Neural cell (in vitro differentiated cells): ENCODE data around the gene GPBAR1. TPM values are rescaled to one million over a fixed set of nuclear protein-coding genes. Genes with fewer than 3 reads are reported as not detected.

Experiments
- H2AFZ ChIP-seq: fragments of 200-600, 300-800 bp; sonication (generic), shearing (Covaris generic); 2 replicates; pipeline ENCODE4 v1.6.0; 2014; ENCODE audit warnings: low read depth, mild to moderate bottlenecking, antibody characterized with exemption, low read length, moderate library complexity
- H3F3A ChIP-seq: fragments of 200-600 bp; shearing (Covaris generic); 2 replicates; pipeline ENCODE4 v1.6.1; 2016; ENCODE audit warnings: mild to moderate bottlenecking, moderate library complexity, mixed read lengths, antibody characterized with exemption, low read length; ENCODE audit not compliant: insufficient read depth, poor library complexity, severe bottlenecking
- H3K27ac ChIP-seq: fragments of 200-600, 300-800 bp; sonication (generic), shearing (Covaris generic); 2 replicates; pipeline ENCODE4 v1.5.1; 2014; ENCODE audit warnings: mild to moderate bottlenecking, low read length, moderate library complexity
- H3K27me3 ChIP-seq: fragments of 300-800, 200-600 bp; sonication (generic), shearing (Covaris generic); 2 replicates; pipeline ENCODE4 v1.6.0; 2014; ENCODE audit warnings: mild to moderate bottlenecking, low read depth, low read length, moderate library complexity; ENCODE audit not compliant: insufficient read depth
- H3K36me3 ChIP-seq: fragments of 300-800, 200-600 bp; sonication (generic), shearing (Covaris generic); 2 replicates; pipeline ENCODE4 v1.5.1; 2014; ENCODE audit warnings: mild to moderate bottlenecking, antibody characterized with exemption, low read length, moderate library complexity; ENCODE audit not compliant: insufficient read depth
- H3K4me2 ChIP-seq: fragments of 300-800, 200-600 bp; sonication (generic), shearing (Covaris generic); 2 replicates; pipeline ENCODE4 v1.6.0; 2014; ENCODE audit warnings: mild to moderate bottlenecking, low read length
- H3K4me3 ChIP-seq: fragments of 300-800, 200-600 bp; sonication (generic), shearing (Covaris generic); 2 replicates; pipeline ENCODE4 v1.5.1; 2014; ENCODE audit warnings: mild to moderate bottlenecking, low read length, moderate library complexity
- H3K79me2 ChIP-seq: fragments of 200-600 bp; shearing (Covaris generic); replicated peaks from 2 replicates; pipeline ENCODE4 v1.6.0; 2014; ENCODE audit warnings: mild to moderate bottlenecking, low read length, moderate library complexity; ENCODE audit not compliant: insufficient read depth
- H3K9ac ChIP-seq: fragments of 300-800, 200-600 bp; sonication (generic), shearing (Covaris generic); 2 replicates; pipeline ENCODE4 v1.6.1; 2016; ENCODE audit warnings: mild to moderate bottlenecking, low read length, mixed read lengths
- H3K9me2 ChIP-seq: fragments of 200-600 bp; shearing (Covaris generic); 2 replicates; pipeline ENCODE4 v1.6.1; 2016; ENCODE audit warnings: mild to moderate bottlenecking, low read length, mixed read lengths; ENCODE audit not compliant: insufficient read depth
- H3K9me3 ChIP-seq: fragments of 200-600, 300-800 bp; sonication (generic), shearing (Covaris generic); 2 replicates; pipeline ENCODE4 v1.6.1; 2016; ENCODE audit warnings: mild to moderate bottlenecking, mixed run types, low read length, moderate library complexity, mixed read lengths
- H4K20me1 ChIP-seq: fragments of 200-600 bp; shearing (Covaris generic); 2 replicates; pipeline ENCODE4 v1.6.1; 2016; ENCODE audit warnings: mild to moderate bottlenecking, mixed run types; ENCODE audit not compliant: insufficient read depth
- EP300 ChIP-seq: fragments of 450-650 bp; conservative IDR thresholded peaks from 2 replicates; pipeline ENCODE4 v1.6.1; 2014; ENCODE audit warnings: antibody characterized with exemption, mild to moderate bottlenecking, moderate library complexity; ENCODE audit not compliant: poor library complexity, severe bottlenecking
- EZH2 ChIP-seq: fragments of 200-600, 300-800 bp; shearing (Covaris generic), sonication (generic); IDR thresholded peaks from 2 replicates; pipeline ENCODE4 v1.6.1; 2014; ENCODE audit warnings: antibody characterized with exemption, low read length, borderline replicate concordance, mild to moderate bottlenecking; ENCODE audit not compliant: insufficient read depth, poor library complexity, severe bottlenecking
- MXI1 ChIP-seq: fragments of 450-650 bp; conservative IDR thresholded peaks from 2 replicates; pipeline ENCODE4 v1.6.1; 2014; ENCODE audit warnings: antibody characterized with exemption, mild to moderate bottlenecking; ENCODE audit not compliant: poor library complexity, severe bottlenecking
- POLR2AphosphoS5 ChIP-seq: IDR thresholded peaks from 2 replicates; pipeline ENCODE4 v1.6.1; 2012
- RAD21 ChIP-seq: fragments of 450-650 bp; conservative IDR thresholded peaks from 2 replicates; pipeline ENCODE4 v1.6.1; 2014; ENCODE audit warnings: antibody characterized with exemption, mild to moderate bottlenecking, moderate library complexity
- SMC3 ChIP-seq: fragments of 450-650 bp; conservative IDR thresholded peaks from 2 replicates; pipeline ENCODE4 v1.6.1; 2014; ENCODE audit warnings: antibody characterized with exemption, mild to moderate bottlenecking, moderate library complexity; ENCODE audit not compliant: poor library complexity
- TAF1 ChIP-seq: IDR thresholded peaks from 2 replicates; pipeline ENCODE4 v1.6.1; 2012; ENCODE audit warnings: low read depth
- polyA plus RNA-seq: library from polyadenylated mRNA; depleted of rRNA; stranded (reverse); fragments of >200 nt; gene quantifications from 2 replicates; pipeline ENCODE4 v1.2.3, GENCODE V29; 2014
- TF ChIP-seq, protein P1 (sequence below): IDR thresholded peaks from 2 replicates; pipeline ENCODE4 v1.6.1; 2012; ENCODE audit warnings: borderline replicate concordance
- TF ChIP-seq, protein P2 (sequence below): fragments of 450-650 bp; IDR thresholded peaks from 2 replicates; pipeline ENCODE4 v1.5.1; 2014; ENCODE audit warnings: antibody characterized with exemption, mild to moderate bottlenecking, moderate library complexity; ENCODE audit not compliant: poor library complexity, severe bottlenecking

Gene GPBAR1
- polyA plus RNA-seq, 1 donor from 2014 or later: not detected

DNA sequence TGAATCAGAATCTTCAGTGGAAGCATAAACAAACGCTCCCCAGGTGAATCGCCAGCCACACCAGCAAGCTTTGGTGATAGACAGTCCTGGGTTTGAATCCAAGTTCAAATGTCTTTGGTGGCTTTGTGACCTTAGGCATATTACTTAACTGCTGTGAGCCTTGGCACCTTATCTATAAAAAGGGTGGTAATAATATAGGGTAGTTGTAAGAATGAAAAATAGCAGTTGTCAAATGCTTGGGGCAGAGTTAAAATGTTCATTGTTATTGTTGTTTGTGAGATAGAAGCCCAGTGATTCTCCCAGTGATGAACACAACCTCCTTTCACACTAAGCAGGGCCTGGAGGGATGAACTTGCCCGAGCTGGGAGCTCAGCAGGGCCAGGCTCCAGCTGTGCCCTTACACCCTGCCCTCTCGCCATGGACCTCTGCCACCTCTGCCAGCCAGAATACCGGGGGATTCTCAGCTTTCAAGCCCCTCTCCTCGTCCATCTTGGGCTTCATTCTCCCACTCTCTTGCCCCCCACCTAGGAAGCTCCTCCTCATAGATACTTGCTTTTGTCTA is 37.6 kb downstream of the GPBAR1 start:
- H3K27me3 ChIP-seq: no peaks in the 10 kb centered on the region
- no peaks in the 10 kb centered on the region for H4K20me1 ChIP-seq
- no peak overlapping the region for H3K4me2 ChIP-seq
- no peak overlapping the region for H3K27ac ChIP-seq
- no peak for TF ChIP-seq MXI1
- TF ChIP-seq POLR2AphosphoS5: no peak
- TF ChIP-seq EP300: no peak
- no peak for TF ChIP-seq TAF1
- no peak for TF ChIP-seq SMC3
- TF ChIP-seq, protein P1, sequence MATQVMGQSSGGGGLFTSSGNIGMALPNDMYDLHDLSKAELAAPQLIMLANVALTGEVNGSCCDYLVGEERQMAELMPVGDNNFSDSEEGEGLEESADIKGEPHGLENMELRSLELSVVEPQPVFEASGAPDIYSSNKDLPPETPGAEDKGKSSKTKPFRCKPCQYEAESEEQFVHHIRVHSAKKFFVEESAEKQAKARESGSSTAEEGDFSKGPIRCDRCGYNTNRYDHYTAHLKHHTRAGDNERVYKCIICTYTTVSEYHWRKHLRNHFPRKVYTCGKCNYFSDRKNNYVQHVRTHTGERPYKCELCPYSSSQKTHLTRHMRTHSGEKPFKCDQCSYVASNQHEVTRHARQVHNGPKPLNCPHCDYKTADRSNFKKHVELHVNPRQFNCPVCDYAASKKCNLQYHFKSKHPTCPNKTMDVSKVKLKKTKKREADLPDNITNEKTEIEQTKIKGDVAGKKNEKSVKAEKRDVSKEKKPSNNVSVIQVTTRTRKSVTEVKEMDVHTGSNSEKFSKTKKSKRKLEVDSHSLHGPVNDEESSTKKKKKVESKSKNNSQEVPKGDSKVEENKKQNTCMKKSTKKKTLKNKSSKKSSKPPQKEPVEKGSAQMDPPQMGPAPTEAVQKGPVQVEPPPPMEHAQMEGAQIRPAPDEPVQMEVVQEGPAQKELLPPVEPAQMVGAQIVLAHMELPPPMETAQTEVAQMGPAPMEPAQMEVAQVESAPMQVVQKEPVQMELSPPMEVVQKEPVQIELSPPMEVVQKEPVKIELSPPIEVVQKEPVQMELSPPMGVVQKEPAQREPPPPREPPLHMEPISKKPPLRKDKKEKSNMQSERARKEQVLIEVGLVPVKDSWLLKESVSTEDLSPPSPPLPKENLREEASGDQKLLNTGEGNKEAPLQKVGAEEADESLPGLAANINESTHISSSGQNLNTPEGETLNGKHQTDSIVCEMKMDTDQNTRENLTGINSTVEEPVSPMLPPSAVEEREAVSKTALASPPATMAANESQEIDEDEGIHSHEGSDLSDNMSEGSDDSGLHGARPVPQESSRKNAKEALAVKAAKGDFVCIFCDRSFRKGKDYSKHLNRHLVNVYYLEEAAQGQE: no peak
- TF ChIP-seq, protein P2, sequence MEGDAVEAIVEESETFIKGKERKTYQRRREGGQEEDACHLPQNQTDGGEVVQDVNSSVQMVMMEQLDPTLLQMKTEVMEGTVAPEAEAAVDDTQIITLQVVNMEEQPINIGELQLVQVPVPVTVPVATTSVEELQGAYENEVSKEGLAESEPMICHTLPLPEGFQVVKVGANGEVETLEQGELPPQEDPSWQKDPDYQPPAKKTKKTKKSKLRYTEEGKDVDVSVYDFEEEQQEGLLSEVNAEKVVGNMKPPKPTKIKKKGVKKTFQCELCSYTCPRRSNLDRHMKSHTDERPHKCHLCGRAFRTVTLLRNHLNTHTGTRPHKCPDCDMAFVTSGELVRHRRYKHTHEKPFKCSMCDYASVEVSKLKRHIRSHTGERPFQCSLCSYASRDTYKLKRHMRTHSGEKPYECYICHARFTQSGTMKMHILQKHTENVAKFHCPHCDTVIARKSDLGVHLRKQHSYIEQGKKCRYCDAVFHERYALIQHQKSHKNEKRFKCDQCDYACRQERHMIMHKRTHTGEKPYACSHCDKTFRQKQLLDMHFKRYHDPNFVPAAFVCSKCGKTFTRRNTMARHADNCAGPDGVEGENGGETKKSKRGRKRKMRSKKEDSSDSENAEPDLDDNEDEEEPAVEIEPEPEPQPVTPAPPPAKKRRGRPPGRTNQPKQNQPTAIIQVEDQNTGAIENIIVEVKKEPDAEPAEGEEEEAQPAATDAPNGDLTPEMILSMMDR: no peak
- TF ChIP-seq EZH2: no peak
- TF ChIP-seq RAD21: no peak
- H3K4me3 ChIP-seq: no peak overlapping the region
- no peaks in the 10 kb centered on the region for H3K9me3 ChIP-seq
- H2AFZ ChIP-seq: no peak overlapping the region
- H3F3A ChIP-seq: no peaks in the 10 kb centered on the region
- H3K9me2 ChIP-seq: no peaks in the 10 kb centered on the region
- no peaks in the 10 kb centered on the region for H3K36me3 ChIP-seq
- H3K9ac ChIP-seq: no peak overlapping the region
- no peaks in the 10 kb centered on the region for H3K79me2 ChIP-seq

DNA sequence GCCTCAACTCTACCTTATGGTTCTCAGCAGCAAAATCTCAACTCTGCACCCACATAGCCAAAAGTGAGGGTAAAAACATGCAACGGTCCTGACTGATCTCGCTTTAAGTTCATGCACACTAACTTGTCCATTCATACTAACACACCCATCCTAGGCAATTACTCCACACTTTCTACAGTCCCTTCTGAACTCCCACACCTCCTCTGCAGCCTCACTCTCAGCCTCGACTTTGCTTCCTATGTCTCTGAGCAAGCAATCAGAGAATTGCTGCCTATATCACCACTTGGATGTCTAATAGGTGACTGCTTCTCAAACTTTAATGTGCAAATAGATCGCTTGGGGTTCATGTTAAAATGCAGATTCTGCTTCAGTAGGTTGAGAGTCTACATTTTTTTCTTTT is 39.3 kb downstream of the GPBAR1 start:
- H3K79me2 ChIP-seq: no peaks in the 10 kb centered on the region
- TF ChIP-seq TAF1 (no peak), EZH2 (no peak)
- TF ChIP-seq, protein P1: no peak
- no peaks in the 10 kb centered on the region for H3K9me2 ChIP-seq
- H2AFZ ChIP-seq: no peak overlapping the region
- no peaks in the 10 kb centered on the region for H3K9me3 ChIP-seq
- H3F3A ChIP-seq: no peaks in the 10 kb centered on the region
- no peak overlapping the region for H3K4me2 ChIP-seq
- H3K9ac ChIP-seq: no peak overlapping the region
- no peaks in the 10 kb centered on the region for H4K20me1 ChIP-seq
- no peaks in the 10 kb centered on the region for H3K27me3 ChIP-seq
- H3K4me3 ChIP-seq: no peak overlapping the region
- H3K36me3 ChIP-seq: no peaks in the 10 kb centered on the region
- H3K27ac ChIP-seq: no peak overlapping the region
